Thyroid gland (tissue), 4 donors: ENCODE data around the gene USP9X. TPM values are rescaled to one million over a fixed set of nuclear protein-coding genes. Genes with fewer than 3 reads are reported as not detected.
"Not testable (repeated sequence)": the region's sequence is repeated elsewhere in the genome, so short reads cannot be mapped to it uniquely, and the experiment has no call there.

Source experiments
- DNase-seq, 2 donors: peaks; one replicate each; pipeline ENCODE4 v3.0.0-alpha.2; 2019
- H3K27ac ChIP-seq, 3 donors: fragments of 200-600 bp; sonication (generic); 1 replicate in 2 of 3; 2 replicates in 1 of 3; pipeline ENCODE4 v1.5.1; 2016 to 2019; ENCODE audit warnings: mild to moderate bottlenecking in 1 of 3, moderate library complexity in 1 of 3
- H3K27me3 ChIP-seq: fragments of 200-600 bp; sonication (generic); one replicate; pipeline ENCODE4 v1.5.1; 2019
- H3K36me3 ChIP-seq, 2 donors: fragments of 200-600 bp; sonication (generic); one replicate each; pipeline ENCODE4 v1.5.1; 2016 to 2019
- H3K4me1 ChIP-seq, 2 donors: fragments of 200-600 bp; sonication (generic); one replicate each; pipeline ENCODE4 v1.5.1; 2017 to 2019
- H3K4me3 ChIP-seq, 3 donors: fragments of 200-600 bp; sonication (generic); replicated peaks in 1 of 3; 1 replicate in 2 of 3; 2 replicates in 1 of 3; pipeline ENCODE4 v1.5.1; 2016; ENCODE audit warnings: mild to moderate bottlenecking in 1 of 3
- H3K9me3 ChIP-seq: fragments of 200-600 bp; sonication (generic); one replicate; pipeline ENCODE4 v1.5.1; 2017
- CTCF ChIP-seq, 6 experiments: fragments of 200-600 bp in 3 of 6; fragments of 450-650 bp in 3 of 6; sonication (generic) in 3 of 6; IDR thresholded peaks; one replicate each; pipeline ENCODE4 v1.5.1; 2016 to 2019; ENCODE audit warnings: antibody characterized with exemption in 6 of 6, mild to moderate bottlenecking in 2 of 6, inconsistent platforms in 1 of 6, moderate library complexity in 1 of 6
- POLR2A ChIP-seq, 2 donors: fragments of 450-650 bp; IDR thresholded peaks; one replicate each; pipeline ENCODE4 v1.6.1; 2017; ENCODE audit warnings: antibody characterized with exemption in 2 of 2, mild to moderate bottlenecking in 2 of 2, moderate library complexity in 1 of 2
- WGBS, 2 donors: methylation state at CpG; one replicate each; pipeline ENCODE4 v1.1.5; 2017; 5-methylcytosine and 5-hydroxymethylcytosine counted together
- intact Hi-C: fragments of 100-400 bp; cut with DNase I; formaldehyde crosslinking; loops from one replicate; pipeline ENCODE4 v1.15.1; 2023
- total RNA-seq, 4 donors: library from RNA; depleted of rRNA; stranded (reverse); fragments of >200 nt; gene quantifications; one replicate each; pipeline ENCODE4 v1.2.3, GENCODE V29; 2016

USP9X gene
- total RNA-seq, 4 donors from 2014 or later = 101 to 138 (median 106) TPM

GRCh38 chrX:41055740-41056139 lies 29.5 kb upstream of the USP9X start:
- WGBS, 2 donors = 48 to 52% methylated on average over 3 of the region's 3 CpGs
- Histone ChIP-seq H3K4me1 (no peaks in the 10 kb centered on the region), H3K36me3 (no peaks in the 10 kb centered on the region), H3K27ac (no peak overlapping the region), H3K9me3 (no peaks in the 10 kb centered on the region), H3K27me3 (no peaks in the 10 kb centered on the region), H3K4me3 (no peak overlapping the region)
- intact Hi-C loops = no loop called here
- DNase-seq = no peak
- no peak for TF ChIP-seq CTCF (IDR thresholded peaks at IDR 0.05)
- TF ChIP-seq POLR2A (IDR thresholded peaks at IDR 0.05) = no peak

- intact Hi-C loops, H3K4me1 ChIP-seq, H3K9me3 ChIP-seq, H3K27ac ChIP-seq, H3K27me3 ChIP-seq, H3K4me3 ChIP-seq, H3K36me3 ChIP-seq, DNase-seq: not testable (repeated sequence)
- 57 to 84% methylated on average over 6 to 8 of the region's 8 CpGs for WGBS, 2 donors
Observed at GRCh38 chrX:41063276-41063675, 22.0 kb upstream of the USP9X start.

- no peak for DNase-seq
- intact Hi-C loops = no loop called here
- Histone ChIP-seq H3K4me3 (no peak overlapping the region), H3K9me3 (no peaks in the 10 kb centered on the region), H3K36me3 (no peaks in the 10 kb centered on the region), H3K27ac (no peak overlapping the region), H3K4me1 (no peaks in the 10 kb centered on the region), H3K27me3 (no peaks in the 10 kb centered on the region)
- WGBS, 2 donors = 68 to 88% methylated on average over 5 of the region's 5 CpGs
- TF ChIP-seq CTCF (IDR thresholded peaks at IDR 0.05) (no peak), POLR2A (IDR thresholded peaks at IDR 0.05) (no peak)
Observed at GRCh38 chrX:41064018-41064417, 21.2 kb upstream of the USP9X start.

GRCh38 chrX:41066391-41066790 lies 18.9 kb upstream of the USP9X start:
- no peak for DNase-seq
- no peaks in the 10 kb centered on the region for H3K4me1 ChIP-seq
- no peak overlapping the region for H3K27ac ChIP-seq
- no peaks in the 10 kb centered on the region for H3K27me3 ChIP-seq
- TF ChIP-seq POLR2A (IDR thresholded peaks at IDR 0.05) = no peak
- no peak for TF ChIP-seq CTCF (IDR thresholded peaks at IDR 0.05)
- H3K9me3 ChIP-seq = no peaks in the 10 kb centered on the region
- no peak overlapping the region for H3K4me3 ChIP-seq
- WGBS, 2 donors = 33 to 56% methylated on average over 1 of the region's 1 CpG
- intact Hi-C loops = no loop called here
- no peaks in the 10 kb centered on the region for H3K36me3 ChIP-seq

- 90 to 92% methylated on average over 1 of the region's 1 CpG for WGBS, 2 donors
Observed at GRCh38 chrX:41066969-41067368, 18.3 kb upstream of the USP9X start.

More at GRCh38 chrX:41066969-41067368, 18.3 kb upstream of the USP9X start:
- Histone ChIP-seq H3K36me3 (no peaks in the 10 kb centered on the region), H3K4me3 (no peak overlapping the region), H3K9me3 (no peaks in the 10 kb centered on the region), H3K27me3 (no peaks in the 10 kb centered on the region), H3K4me1 (no peaks in the 10 kb centered on the region), H3K27ac (no peak overlapping the region)
- intact Hi-C loops = no loop called here
- TF ChIP-seq CTCF (IDR thresholded peaks at IDR 0.05) (no peak), POLR2A (IDR thresholded peaks at IDR 0.05) (no peak)
- DNase-seq = no peak
